Stimulated activated CD4-positive, alpha-beta T cell treated with anti-CD3 and anti-CD28 coated beads, Interleukin-12 subunit alpha, Interleukin-12 subunit beta, amount 100 ng/mL, for 4 hours (primary cell): ENCODE measurements around the gene RRAD.

ENCODE experiments used
- DNase-seq: peaks from one replicate; pipeline ENCODE4 v3.0.0-alpha.2; 2020

The RRAD gene

GRCh38 chr16:66874079-66874775 lies 51.1 kb downstream of the RRAD start:
- no peak for DNase-seq

- no peak for DNase-seq
These were observed 51.7 kb downstream of the RRAD start for GRCh38 chr16:66873685-66874055.

DNA sequence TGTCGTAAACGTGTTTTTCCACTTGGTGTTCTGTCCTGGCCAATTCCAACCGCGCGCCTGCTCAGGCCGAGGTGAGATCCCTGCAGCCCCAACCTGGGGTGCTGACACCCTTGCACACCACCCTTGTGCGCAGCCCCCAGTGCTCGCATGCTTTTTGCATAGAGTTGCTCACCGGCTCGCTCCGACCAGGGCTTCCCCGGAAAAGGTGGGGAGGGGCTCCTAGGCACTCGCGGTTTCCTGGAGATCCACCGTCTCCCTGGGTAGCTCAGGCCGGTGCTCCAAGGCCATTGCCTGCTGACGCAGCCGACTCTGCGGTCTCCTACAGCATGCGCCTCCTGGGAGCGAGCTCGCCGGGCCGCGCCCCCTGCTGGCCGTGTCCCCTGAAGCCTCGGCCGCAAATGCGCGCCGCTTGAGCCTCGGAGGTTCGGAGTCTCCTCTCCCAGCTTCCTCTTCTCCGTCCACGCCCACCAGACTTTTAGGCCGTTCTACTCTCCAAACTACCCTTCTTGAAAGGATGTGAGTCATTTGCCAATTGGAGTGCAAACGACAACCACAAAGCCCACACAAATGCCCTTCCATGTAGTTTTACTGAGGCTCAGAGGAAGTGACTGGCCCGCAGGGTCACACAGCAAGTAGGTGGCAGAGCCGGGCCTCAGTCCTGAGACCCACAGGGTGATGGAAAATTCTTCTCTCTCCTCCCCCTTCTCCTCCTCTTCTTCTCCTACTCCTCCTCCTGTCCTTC lies 52.2 kb downstream of the RRAD start:
- peak; percentile 87 for DNase-seq

DNA sequence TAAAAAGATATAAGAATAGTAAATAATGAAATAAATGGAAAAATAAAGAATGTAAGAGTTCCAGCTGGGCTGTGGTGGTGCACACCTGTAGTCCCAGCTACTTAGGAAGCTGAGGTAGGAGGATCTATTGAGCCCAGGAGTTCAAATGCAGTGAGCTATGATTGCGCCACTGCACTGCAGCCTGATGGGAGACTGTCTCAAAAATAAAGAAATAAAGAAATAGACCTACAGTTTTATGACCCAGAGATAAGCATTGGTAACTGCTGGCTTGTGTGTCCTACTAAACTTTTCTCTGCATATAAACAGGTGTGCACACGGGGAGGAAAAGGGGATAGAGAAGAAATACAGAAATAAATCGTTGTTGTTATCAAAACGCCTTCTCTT lies 52.8 kb downstream of the RRAD start:
- no peak for DNase-seq

- DNase-seq: no peak
These were observed 53.5 kb downstream of the RRAD start for GRCh38 chr16:66871840-66872239.
